Common myeloid progenitor, CD34-positive (primary cell): ENCODE results near the gene KCNMA1.

ENCODE experiments used
- CTCF ChIA-PET: fragments of 350-600 bp; sonication (Branson Sonifier 250); formaldehyde crosslinking; loops from one replicate; lab custom pipeline; 2021; ENCODE audit warnings: antibody characterized with exemption; lab: Charles Lee
- POLR2A ChIA-PET: fragments of 350-600 bp; sonication (Branson Sonifier 250); formaldehyde crosslinking; loops from one replicate; lab custom pipeline; 2021; ENCODE audit warnings: antibody characterized with exemption; lab: Charles Lee
- DNase-seq, 3 donors: peaks; one replicate each; pipeline versions ENCODE4 v3.0.0 to v3.0.0-alpha.2; 2013
- H3K27ac ChIP-seq, 2 experiments: 1 replicate in 1 of 2; 2 replicates in 1 of 2; pipeline ENCODE4 v1.7.0; 2013; ENCODE audit warnings: inconsistent platforms in 2 of 2, low read length in 2 of 2, mild to moderate bottlenecking in 2 of 2, low read depth in 1 of 2, moderate library complexity in 1 of 2; ENCODE audit not compliant: severe bottlenecking in 2 of 2, insufficient read depth in 1 of 2, poor library complexity in 1 of 2
- H3K27me3 ChIP-seq, 5 experiments: replicated peaks in 2 of 5; 1 replicate in 3 of 5; 2 replicates in 2 of 5; pipeline versions ENCODE4 v1.6.1 to v1.7.0; 2013; ENCODE audit warnings: low read length in 4 of 5, mild to moderate bottlenecking in 2 of 5, moderate library complexity in 2 of 5, inconsistent platforms in 1 of 5; ENCODE audit not compliant: insufficient read depth in 5 of 5, control insufficient read depth in 4 of 5
- H3K36me3 ChIP-seq, 4 experiments: 1 replicate in 2 of 4; 2 replicates in 2 of 4; pipeline versions ENCODE4 v1.6.1 to v1.7.0; 2013; ENCODE audit warnings: low read length in 3 of 4, control low read depth in 1 of 4, mild to moderate bottlenecking in 1 of 4; ENCODE audit not compliant: control insufficient read depth in 4 of 4, insufficient read depth in 4 of 4
- H3K4me1 ChIP-seq, 4 experiments: 1 replicate in 3 of 4; 2 replicates in 1 of 4; pipeline versions ENCODE4 v1.6.1 to v1.7.1; 2013; ENCODE audit warnings: low read length in 3 of 4, mild to moderate bottlenecking in 3 of 4, control low read depth in 1 of 4, inconsistent platforms in 1 of 4, moderate library complexity in 1 of 4; ENCODE audit not compliant: control insufficient read depth in 4 of 4, insufficient read depth in 4 of 4; ENCODE audit errors: control extremely low read depth in 1 of 4
- H3K4me3 ChIP-seq, 7 experiments: 1 replicate in 4 of 7; 2 replicates in 3 of 7; pipeline versions ENCODE4 v1.5.1 to v1.7.0; 2013; ENCODE audit warnings: mild to moderate bottlenecking in 7 of 7, low read length in 6 of 7, moderate library complexity in 6 of 7, inconsistent platforms in 2 of 7, low read depth in 2 of 7, control low read depth in 1 of 7; ENCODE audit not compliant: insufficient read depth in 4 of 7, control insufficient read depth in 1 of 7; ENCODE audit errors: extremely low read depth in 1 of 7
- H3K9me3 ChIP-seq, 5 experiments: 1 replicate in 4 of 5; 2 replicates in 1 of 5; pipeline versions ENCODE4 v1.6.1 to v1.7.1; 2013; ENCODE audit warnings: low read length in 4 of 5, mild to moderate bottlenecking in 2 of 5, inconsistent platforms in 1 of 5, low read depth in 1 of 5, moderate library complexity in 1 of 5; ENCODE audit not compliant: control insufficient read depth in 4 of 5, insufficient read depth in 2 of 5; ENCODE audit errors: control extremely low read depth in 1 of 5
- WGBS: methylation state at CpG from one replicate; pipeline ENCODE4 v1.1.5; 2013; ENCODE audit not compliant: insufficient coverage; 5-methylcytosine and 5-hydroxymethylcytosine counted together

Gene KCNMA1

DNA sequence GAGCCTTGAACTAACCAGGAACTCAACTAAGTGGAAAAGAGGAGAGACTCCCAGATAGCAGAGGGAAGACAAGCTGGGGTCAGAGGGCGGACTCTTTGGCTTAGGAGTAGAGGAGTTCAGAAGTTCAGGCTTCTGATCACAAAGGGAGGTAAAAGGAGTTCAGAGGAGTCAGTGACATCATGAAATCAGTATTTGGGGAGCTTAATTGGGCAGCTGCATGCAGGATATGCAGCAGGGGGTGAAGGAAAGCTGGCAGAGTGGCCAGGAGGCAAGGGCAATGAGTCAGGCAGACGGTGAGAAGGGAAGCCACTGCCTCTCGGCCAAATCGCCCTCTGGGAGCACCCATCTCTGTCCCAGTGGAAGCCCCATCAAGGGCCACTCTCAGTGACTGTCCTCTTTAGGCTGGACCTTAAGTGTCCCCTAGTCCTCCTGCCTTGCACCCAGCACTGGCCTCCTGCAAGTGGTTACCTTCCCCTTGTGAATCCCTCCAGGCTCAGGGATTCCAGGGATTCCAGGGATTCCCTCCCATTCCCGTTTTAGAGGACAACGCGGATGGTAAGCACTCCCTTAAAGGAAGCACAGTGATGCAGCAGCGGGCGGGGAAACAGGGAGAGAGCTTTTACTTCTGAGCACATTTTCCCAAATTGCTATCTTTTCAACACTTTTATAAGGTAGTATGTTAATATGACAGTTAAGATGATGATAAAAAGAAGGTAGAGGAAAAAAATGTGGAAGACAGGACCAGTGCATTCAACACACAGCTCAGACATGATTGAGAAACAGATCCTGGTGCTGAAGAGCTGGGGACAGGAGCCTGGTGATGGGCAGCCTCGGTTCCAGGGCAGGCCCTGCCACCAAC is 72.6 kb downstream of the KCNMA1 start:
- 67% methylated on average over 4 of the region's 10 CpGs for WGBS
- no peaks in the 10 kb centered on the region for H3K9me3 ChIP-seq
- H3K36me3 ChIP-seq: no peaks in the 10 kb centered on the region
- no peak overlapping the region for H3K4me3 ChIP-seq
- no peak overlapping the region for H3K27ac ChIP-seq
- H3K4me1 ChIP-seq: no peaks in the 10 kb centered on the region
- no peak for DNase-seq
- peaks cover 0 to 33% (median 20%) of the 10 kb centered on the region in 5 experiments for H3K27me3 ChIP-seq
- POLR2A ChIA-PET: no interaction called here
- CTCF ChIA-PET: no interaction called here

DNA sequence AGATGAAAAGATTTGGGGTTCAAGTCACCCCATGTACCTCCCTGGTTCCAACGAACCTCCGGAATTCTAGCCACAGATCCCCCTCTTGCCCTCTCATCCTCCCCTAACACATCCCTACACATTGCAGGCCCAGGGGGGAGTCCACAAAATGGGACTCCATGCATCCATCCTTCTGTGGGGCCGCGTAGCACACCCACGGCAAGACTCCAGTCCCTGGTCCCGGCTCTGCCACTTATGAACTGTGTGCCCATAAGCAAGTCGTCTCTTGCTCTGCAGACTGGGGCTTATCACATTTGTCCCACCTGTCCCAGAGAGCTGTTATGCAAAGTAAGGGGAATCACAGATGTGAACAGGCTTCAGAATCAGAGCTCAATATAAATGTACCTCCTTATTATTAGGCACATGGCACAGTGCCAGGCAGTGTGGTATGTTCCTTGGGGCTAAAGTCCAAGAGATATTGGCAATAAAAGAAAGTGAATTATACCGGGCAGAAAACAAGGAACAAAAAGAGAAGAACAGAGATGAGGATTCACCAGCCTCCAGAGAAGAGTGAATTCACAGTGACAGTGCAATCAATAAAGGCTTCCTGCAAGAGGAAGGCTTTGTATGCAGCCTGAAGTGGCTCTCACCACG is 73.9 kb downstream of the KCNMA1 start:
- H3K27me3 ChIP-seq: peaks cover 0 to 33% (median 22%) of the 10 kb centered on the region in 5 experiments
- no peak for DNase-seq
- no peaks in the 10 kb centered on the region for H3K4me1 ChIP-seq
- ChIA-PET POLR2A (no interaction called here), CTCF (interaction anchor here (1.5 kb wide), 1 partner anchor 12 kb away, joined by 4 read pairs; no protein-coding TSS in a partner anchor)
- WGBS: 89% methylated on average over 8 of the region's 9 CpGs
- H3K36me3 ChIP-seq: no peaks in the 10 kb centered on the region
- H3K4me3 ChIP-seq: no peak overlapping the region
- no peaks in the 10 kb centered on the region for H3K9me3 ChIP-seq
- H3K27ac ChIP-seq: no peak overlapping the region

DNA sequence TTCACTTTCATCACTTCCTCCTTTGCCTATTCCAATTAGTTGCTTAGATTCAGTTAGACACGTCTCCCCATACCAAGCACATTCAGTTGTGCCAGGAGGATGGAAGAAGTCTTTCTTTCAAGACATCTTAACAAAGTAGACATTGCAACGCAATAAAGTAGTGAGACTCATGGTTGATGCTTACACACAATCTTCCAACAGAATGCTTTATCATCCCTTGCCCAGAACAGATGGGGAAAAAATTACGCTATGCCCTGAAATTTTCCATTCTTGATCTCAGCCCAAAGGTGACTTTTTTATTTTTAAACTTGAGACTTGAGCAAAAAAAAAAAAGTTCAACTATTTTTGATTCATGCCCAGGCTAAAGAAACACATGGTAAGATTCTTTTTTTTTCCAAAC is 74.9 kb downstream of the KCNMA1 start:
- no peak overlapping the region for H3K27ac ChIP-seq
- DNase-seq: no peak
- CTCF ChIA-PET: interaction anchor here (1.5 kb wide), 2 partner anchors 10 to 11 kb away, joined by 3 to 4 read pairs; no protein-coding TSS in a partner anchor
- no peaks in the 10 kb centered on the region for H3K4me1 ChIP-seq
- WGBS: 100% methylated on average over 1 of the region's 3 CpGs
- POLR2A ChIA-PET: no interaction called here
- H3K4me3 ChIP-seq: no peak overlapping the region
- no peaks in the 10 kb centered on the region for H3K36me3 ChIP-seq
- no peaks in the 10 kb centered on the region for H3K9me3 ChIP-seq
- peaks cover 0 to 33% (median 22%) of the 10 kb centered on the region in 5 experiments for H3K27me3 ChIP-seq

DNA sequence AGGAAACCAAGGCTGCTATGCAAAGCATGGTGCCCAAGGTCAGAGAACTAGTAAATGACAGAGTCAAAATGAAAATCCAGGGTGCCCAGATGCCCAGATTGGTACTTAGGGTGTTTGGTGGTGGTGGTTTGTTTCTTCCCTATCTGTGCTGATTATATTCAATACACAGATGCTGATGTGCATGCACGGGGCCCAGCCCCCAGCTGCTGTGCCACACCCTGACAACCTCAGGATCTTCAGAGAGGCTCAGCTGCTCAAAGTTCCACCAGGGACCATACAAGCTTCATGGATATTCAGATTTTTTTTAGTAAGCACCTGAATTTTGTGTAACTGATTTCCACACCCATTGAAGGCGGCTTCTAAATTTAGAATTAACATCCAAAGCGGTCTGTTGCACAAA is 75.6 kb downstream of the KCNMA1 start:
- ChIA-PET CTCF (interaction anchor here (1.5 kb wide), 1 partner anchor 9 kb away, joined by 3 read pairs; no protein-coding TSS in a partner anchor), POLR2A (no interaction called here)
- no peak for DNase-seq
- H3K27me3 ChIP-seq: peaks cover 0 to 25% (median 20%) of the 10 kb centered on the region in 5 experiments
- no peaks in the 10 kb centered on the region for H3K9me3 ChIP-seq
- no peaks in the 10 kb centered on the region for H3K4me1 ChIP-seq
- no peaks in the 10 kb centered on the region for H3K36me3 ChIP-seq
- no peak overlapping the region for H3K27ac ChIP-seq
- WGBS: 100% methylated on average over 1 of the region's 3 CpGs
- H3K4me3 ChIP-seq: no peak overlapping the region

DNA sequence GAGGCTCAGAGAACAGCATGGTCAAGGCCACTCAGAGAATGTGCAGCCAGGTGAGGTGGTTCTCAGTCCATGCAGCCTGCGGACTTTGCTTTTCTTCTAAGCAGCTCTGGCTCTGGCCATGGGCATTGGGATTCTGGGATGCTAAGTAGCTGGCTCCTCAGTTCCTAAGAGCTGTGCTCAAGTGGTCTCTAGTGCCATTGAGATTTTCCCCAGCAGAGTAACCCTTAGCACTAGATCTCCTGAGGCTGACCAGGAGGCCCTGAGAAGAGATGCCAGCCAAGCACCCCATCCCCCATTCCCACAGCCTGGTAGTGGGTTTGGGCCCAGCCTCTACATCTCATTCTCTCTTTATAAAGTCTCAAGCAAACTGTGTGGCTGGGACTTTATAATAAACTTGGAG is 77.1 kb downstream of the KCNMA1 start:
- Histone ChIP-seq H3K27ac (no peak overlapping the region), H3K9me3 (no peaks in the 10 kb centered on the region), H3K36me3 (no peaks in the 10 kb centered on the region), H3K4me3 (no peak overlapping the region), H3K4me1 (peaks cover 0 to 2% (median 0%) of the 10 kb centered on the region in 4 experiments), H3K27me3 (peaks cover 0 to 16% (median 10%) of the 10 kb centered on the region in 5 experiments)
- CTCF ChIA-PET: interaction anchor here (0.5 kb wide), 1 partner anchor 12 kb away, joined by 3 read pairs; no protein-coding TSS in a partner anchor
- WGBS: 100% methylated on average over 1 of the region's 1 CpG
- POLR2A ChIA-PET: no interaction called here
- DNase-seq: no peak

DNA sequence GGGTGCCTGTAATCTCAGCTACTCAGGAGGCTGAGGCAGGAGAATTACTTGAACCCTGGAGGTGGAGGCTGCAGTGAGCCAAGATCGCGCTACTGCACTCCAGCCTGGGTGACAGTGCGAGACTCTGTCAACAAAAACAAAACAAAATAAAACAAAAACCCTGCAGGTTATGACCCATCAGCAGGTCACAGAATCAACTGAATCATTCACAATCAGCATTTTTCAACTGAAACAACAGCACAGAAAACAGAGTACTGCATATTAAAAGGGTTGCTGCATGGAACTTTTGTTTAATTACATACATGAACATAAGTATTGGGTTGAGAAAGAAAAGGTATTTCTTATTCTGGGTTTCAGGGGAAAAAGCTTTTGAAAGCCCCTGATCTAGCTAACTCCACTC is 77.6 kb downstream of the KCNMA1 start:
- Histone ChIP-seq H3K4me1 (peaks cover 0 to 5% (median 0%) of the 10 kb centered on the region in 4 experiments), H3K4me3 (no peak overlapping the region), H3K27ac (no peak overlapping the region), H3K27me3 (peaks cover 0 to 12% (median 6%) of the 10 kb centered on the region in 5 experiments), H3K9me3 (no peaks in the 10 kb centered on the region), H3K36me3 (no peaks in the 10 kb centered on the region)
- ChIA-PET CTCF (no interaction called here), POLR2A (no interaction called here)
- 100% methylated on average over 2 of the region's 3 CpGs for WGBS
- DNase-seq: no peak
